IMR-90 (cell line): Measurements from ENCODE around the gene GPC4. TPM values are rescaled to one million over a fixed set of nuclear protein-coding genes. Genes with fewer than 3 reads are reported as not detected.

Experiments
- ATAC-seq: fragments of 200-7000 bp; cut with Tn5 transposase; 2 replicates; pipeline ENCODE4 v1.9.1; 2020; ENCODE audit warnings: low read depth, mild to moderate bottlenecking, moderate library complexity
- BruUV-seq: library from RNA; stranded (reverse); fragments of 400-500 nt; replicated peaks from 2 replicates; lab custom pipeline; 2021; lab: Mats Ljungman, UMichigan
- CTCF ChIA-PET: fragments of 300-600 bp; formaldehyde crosslinking; extraction: SDS; loops from one replicate; lab custom pipeline; 2021; ENCODE audit warnings: antibody characterized with exemption; lab: Yijun Ruan, JAX
- POLR2A ChIA-PET: fragments of 300-600 bp; sonication (Branson Sonifier 250); formaldehyde crosslinking; loops from one replicate; lab custom pipeline; 2022; ENCODE audit warnings: antibody characterized with exemption; ENCODE audit not compliant: unreplicated experiment; lab: Charles Lee
- DNase-seq: peaks from one replicate; pipeline ENCODE4 v3.0.0; 2013
- H2AFZ ChIP-seq: replicated peaks from 2 replicates; pipeline ENCODE3; 2013; ENCODE audit warnings: low read length, mild to moderate bottlenecking; ENCODE audit not compliant: poor library complexity
- H2AK5ac ChIP-seq: 2 replicates; pipeline ENCODE4 v1.6.1; 2013; ENCODE audit warnings: low read depth, low read length, inconsistent platforms
- H2AK9ac ChIP-seq: replicated peaks from 2 replicates; pipeline ENCODE3; 2013; ENCODE audit warnings: mild to moderate bottlenecking, low read depth, low read length, moderate library complexity; ENCODE audit not compliant: poor library complexity
- H2BK120ac ChIP-seq: 2 replicates; pipeline ENCODE4 v1.6.1; 2013; ENCODE audit warnings: low read depth, low read length, inconsistent platforms
- H2BK15ac ChIP-seq: 3 replicates; pipeline ENCODE4 v1.6.1; 2013; ENCODE audit warnings: low read depth, low read length, inconsistent platforms
- H2BK20ac ChIP-seq: 2 replicates; pipeline ENCODE4 v1.6.1; 2013; ENCODE audit warnings: low read depth, mild to moderate bottlenecking, inconsistent platforms, low read length, moderate library complexity
- H2BK5ac ChIP-seq: 2 replicates; pipeline ENCODE4 v1.6.1; 2013; ENCODE audit warnings: mild to moderate bottlenecking, low read depth, low read length, inconsistent platforms; ENCODE audit not compliant: poor library complexity, severe bottlenecking
- H3K14ac ChIP-seq: replicated peaks from 2 replicates; pipeline ENCODE4 v1.6.1; 2013; ENCODE audit warnings: low read depth, low read length, inconsistent platforms
- H3K18ac ChIP-seq: 2 replicates; pipeline ENCODE4 v1.6.1; 2013; ENCODE audit warnings: low read depth, low read length, control low read depth
- H3K23ac ChIP-seq: 2 replicates; pipeline ENCODE4 v1.6.1; 2013; ENCODE audit warnings: low read depth, low read length, inconsistent platforms
- H3K27ac ChIP-seq: 2 replicates; pipeline ENCODE4 v1.5.1; 2013; ENCODE audit warnings: mild to moderate bottlenecking, control low read depth, low read length; ENCODE audit not compliant: insufficient read depth
- H3K27me3 ChIP-seq: 2 replicates; pipeline ENCODE4 v1.6.1; 2013; ENCODE audit warnings: low read length; ENCODE audit not compliant: control insufficient read depth, insufficient read depth
- H3K36me3 ChIP-seq: 2 replicates; pipeline ENCODE4 v1.6.1; 2013; ENCODE audit warnings: low read length, mixed read lengths; ENCODE audit not compliant: control insufficient read depth, insufficient read depth
- H3K4ac ChIP-seq: 2 replicates; pipeline ENCODE4 v1.6.1; 2013; ENCODE audit warnings: low read depth, low read length, inconsistent platforms
- H3K4me1 ChIP-seq: 2 replicates; pipeline ENCODE4 v1.6.1; 2013; ENCODE audit warnings: low read length, mixed read lengths; ENCODE audit not compliant: control insufficient read depth, insufficient read depth
- H3K4me2 ChIP-seq: 2 replicates; pipeline ENCODE4 v1.6.1; 2013; ENCODE audit warnings: low read depth, mild to moderate bottlenecking, control low read depth, low read length, moderate library complexity
- H3K4me3 ChIP-seq: 2 replicates; pipeline ENCODE4 v1.5.1; 2013; ENCODE audit warnings: low read depth, mild to moderate bottlenecking, control low read depth, low read length, moderate library complexity; ENCODE audit not compliant: insufficient read depth
- H3K56ac ChIP-seq: 2 replicates; pipeline ENCODE4 v1.6.1; 2013; ENCODE audit warnings: low read length, inconsistent platforms; ENCODE audit not compliant: insufficient read depth; ENCODE audit errors: extremely low read depth
- H3K79me1 ChIP-seq, 2 experiments: 2 replicates each; pipeline ENCODE4 v1.6.1; 2013; ENCODE audit warnings: low read length in 2 of 2, inconsistent platforms in 1 of 2, low read depth in 1 of 2
- H3K9ac ChIP-seq: 2 replicates; pipeline ENCODE4 v1.6.1; 2013; ENCODE audit warnings: low read depth, low read length, control low read depth
- H3K9me1 ChIP-seq: 2 replicates; pipeline ENCODE4 v1.6.1; 2013; ENCODE audit warnings: low read length, inconsistent platforms; ENCODE audit not compliant: insufficient read depth
- H3K9me3 ChIP-seq: 2 replicates; pipeline ENCODE4 v1.6.1; 2013; ENCODE audit warnings: low read length; ENCODE audit not compliant: control insufficient read depth, insufficient read depth
- H4K20me1 ChIP-seq: 2 replicates; pipeline ENCODE4 v1.6.1; 2013; ENCODE audit warnings: low read length, inconsistent platforms; ENCODE audit not compliant: insufficient read depth
- H4K5ac ChIP-seq: 2 replicates; pipeline ENCODE4 v1.6.1; 2013; ENCODE audit warnings: mild to moderate bottlenecking, low read depth, low read length, control low read depth
- H4K8ac ChIP-seq, 2 experiments: 2 replicates each; pipeline ENCODE4 v1.6.1; 2013; ENCODE audit warnings: low read depth in 2 of 2, low read length in 2 of 2, control low read depth in 1 of 2, inconsistent platforms in 1 of 2
- H4K91ac ChIP-seq: 2 replicates; pipeline ENCODE4 v1.6.1; 2013; ENCODE audit warnings: low read depth, low read length, inconsistent platforms; ENCODE audit not compliant: insufficient read depth
- CTCF ChIP-seq: conservative IDR thresholded peaks from 2 replicates; pipeline ENCODE4 v1.5.1; 2012; ENCODE audit warnings: mild to moderate bottlenecking, low read depth, low read length, improper control_type of control experiment
- WGBS, 2 experiments: methylation state at CpG; one replicate each; pipeline versions ENCODE4 v1.1.5 to v1.1.7; 2013; ENCODE audit warnings: missing lambda C conversion rate in 2 of 2; ENCODE audit not compliant: insufficient read length in 1 of 2; ENCODE audit errors: extremely low coverage in 2 of 2; 5-methylcytosine and 5-hydroxymethylcytosine counted together
- dilution Hi-C: fragments of 300-500 bp; cut with HindIII; formaldehyde crosslinking; loops from one replicate; pipeline ENCODE4 v1.14.3; 2018; ENCODE audit warnings: low sequenced_read_pairs; ENCODE audit not compliant: unreplicated experiment
- in situ Hi-C: fragments of 300-500 bp; cut with MboI; formaldehyde crosslinking; loops from 3 replicates; pipeline ENCODE4 v1.14.3; 2019; ENCODE audit warnings: low sequenced_read_pairs, inconsistent platforms, mixed read lengths
- intact Hi-C: fragments of 100-400 bp; cut with micrococcal nuclease; formaldehyde crosslinking; loops from 2 replicates; pipeline ENCODE4 v1.10.0; 2022
- polyA plus RNA-seq, 3 experiments: library from polyadenylated mRNA; depleted of rRNA; stranded (reverse); fragments of >200 nt; gene quantifications; 2 replicates each; pipeline ENCODE4 v1.2.3, GENCODE V29; 2012; ENCODE audit warnings: low replicate concordance in 1 of 3
- total RNA-seq: library from RNA; depleted of rRNA; stranded (reverse); fragments of >200 nt; gene quantifications from 2 replicates; pipeline ENCODE4 v1.2.3, GENCODE V29; 2012

Gene GPC4
- total and polyA plus RNA-seq, 2 of the 4 experiments (the other 2 are of a cell fraction), result 0.54 to 1.6 TPM

- no peak for TF ChIP-seq CTCF
- Histone ChIP-seq H3K9me3 (no peaks in the 10 kb centered on the region), H2BK15ac (no peak overlapping the region), H3K56ac (no peak overlapping the region), H3K4ac (no peak overlapping the region), H4K5ac (no peak overlapping the region), H4K8ac (no peak overlapping the region; a peak in 1 of 4 replicates), H3K14ac (no peak overlapping the region), H2AFZ (no peak overlapping the region), H3K79me1 (no peaks in the 10 kb centered on the region), H3K4me1 (no peaks in the 10 kb centered on the region), H4K20me1 (no peaks in the 10 kb centered on the region), H2AK9ac (no peak overlapping the region), H3K18ac (no peak overlapping the region), H2BK120ac (no peak overlapping the region), H2BK20ac (no peak overlapping the region), H3K9ac (no peak overlapping the region), H3K27me3 (peaks cover 2% of the 10 kb centered on the region; the same call in 1 of the 2 replicates), H3K4me2 (no peak overlapping the region; the same call in 1 of the 2 replicates), H3K23ac (no peak overlapping the region), H3K9me1 (no peaks in the 10 kb centered on the region), H3K27ac (no peak overlapping the region), H3K36me3 (no peaks in the 10 kb centered on the region), H2AK5ac (no peak overlapping the region), H2BK5ac (no peak overlapping the region), H4K91ac (no peak overlapping the region), H3K4me3 (no peak overlapping the region)
- no peak for ATAC-seq
- intact Hi-C loops, result no loop called here
- no CpG with 5 or more reads among the region's 1 CpG for WGBS, 2 experiments
- ChIA-PET CTCF (no interaction called here), POLR2A (no interaction called here)
- DNase-seq, result no peak
- no TSS peak for BruUV-seq
- in situ Hi-C loops, result no loop called here
- dilution Hi-C loops, result no loop called here
Measured at GRCh38 chrX:133364865-133365264, 50.4 kb downstream of the GPC4 start.
